ENCODE data around the gene SNX9.
A peak's percentile ranks its signal among the peaks of the same experiment; 100 is the strongest.

SNX9 gene

DNA sequence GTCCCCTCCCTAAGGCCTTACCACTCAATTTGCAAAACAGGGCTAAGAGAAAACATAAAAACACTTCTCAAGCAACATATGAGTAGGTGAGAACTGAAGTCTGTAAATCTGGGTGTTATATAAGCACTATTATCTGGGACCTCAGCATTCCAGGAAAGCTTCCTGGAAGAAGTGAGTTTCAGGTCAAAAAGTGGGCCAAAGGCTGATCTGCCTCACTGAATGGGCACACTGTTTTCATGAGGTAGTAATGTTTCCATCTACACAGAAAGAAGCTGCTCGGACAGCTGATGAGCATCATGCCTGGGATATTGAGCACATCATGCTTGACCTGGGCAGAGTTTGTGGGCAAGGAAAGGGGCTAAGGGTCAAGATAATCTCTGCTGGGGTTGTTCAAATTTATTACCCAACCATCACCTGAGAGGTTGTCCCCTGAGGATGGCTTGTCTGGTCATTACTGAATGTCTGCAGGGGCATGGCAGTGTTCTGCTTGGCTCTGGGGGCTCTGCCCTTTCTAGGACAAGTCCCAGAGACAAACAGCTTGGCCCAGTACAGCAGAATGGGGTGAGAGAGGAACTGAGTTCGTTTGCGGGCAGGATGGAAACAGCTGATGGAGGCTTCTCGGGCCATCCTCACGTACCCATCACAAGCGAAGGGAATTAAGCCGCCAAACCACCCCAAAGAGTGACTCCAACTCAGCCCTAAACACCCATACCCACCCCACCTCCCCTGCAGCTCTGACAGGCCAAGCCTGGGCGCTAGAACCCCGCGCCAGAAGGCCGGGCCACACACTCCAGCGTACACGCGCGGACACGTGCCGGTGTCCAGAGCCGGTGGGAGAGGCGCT lies 157.5 kb downstream of the SNX9 start:
- no peak for DNase-seq (ENCODE audit: extremely low read depth, low read depth)
- TF ChIP-seq, protein P1, sequence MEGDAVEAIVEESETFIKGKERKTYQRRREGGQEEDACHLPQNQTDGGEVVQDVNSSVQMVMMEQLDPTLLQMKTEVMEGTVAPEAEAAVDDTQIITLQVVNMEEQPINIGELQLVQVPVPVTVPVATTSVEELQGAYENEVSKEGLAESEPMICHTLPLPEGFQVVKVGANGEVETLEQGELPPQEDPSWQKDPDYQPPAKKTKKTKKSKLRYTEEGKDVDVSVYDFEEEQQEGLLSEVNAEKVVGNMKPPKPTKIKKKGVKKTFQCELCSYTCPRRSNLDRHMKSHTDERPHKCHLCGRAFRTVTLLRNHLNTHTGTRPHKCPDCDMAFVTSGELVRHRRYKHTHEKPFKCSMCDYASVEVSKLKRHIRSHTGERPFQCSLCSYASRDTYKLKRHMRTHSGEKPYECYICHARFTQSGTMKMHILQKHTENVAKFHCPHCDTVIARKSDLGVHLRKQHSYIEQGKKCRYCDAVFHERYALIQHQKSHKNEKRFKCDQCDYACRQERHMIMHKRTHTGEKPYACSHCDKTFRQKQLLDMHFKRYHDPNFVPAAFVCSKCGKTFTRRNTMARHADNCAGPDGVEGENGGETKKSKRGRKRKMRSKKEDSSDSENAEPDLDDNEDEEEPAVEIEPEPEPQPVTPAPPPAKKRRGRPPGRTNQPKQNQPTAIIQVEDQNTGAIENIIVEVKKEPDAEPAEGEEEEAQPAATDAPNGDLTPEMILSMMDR (IDR thresholded peaks at IDR 0.05; ENCODE audit: low read depth, low read length) = no peak

DNA sequence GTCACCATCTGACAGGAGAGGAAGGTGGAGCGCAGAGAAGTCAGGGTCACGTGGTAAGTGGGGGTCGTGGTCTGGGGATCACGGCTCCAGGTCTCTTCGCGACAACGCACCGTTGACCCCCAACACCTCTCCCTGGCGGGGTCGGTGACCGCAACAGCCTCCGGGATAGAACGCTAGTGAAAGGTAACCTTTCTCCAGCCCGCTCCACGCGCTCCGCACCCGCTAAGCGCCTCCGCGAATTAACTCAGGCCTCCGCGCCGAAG lies 158.0 kb downstream of the SNX9 start:
- no peak for DNase-seq (ENCODE audit: extremely low read depth, low read depth)
- TF ChIP-seq, protein P1 (IDR thresholded peaks at IDR 0.05; ENCODE audit: low read depth, low read length) = no peak

DNA sequence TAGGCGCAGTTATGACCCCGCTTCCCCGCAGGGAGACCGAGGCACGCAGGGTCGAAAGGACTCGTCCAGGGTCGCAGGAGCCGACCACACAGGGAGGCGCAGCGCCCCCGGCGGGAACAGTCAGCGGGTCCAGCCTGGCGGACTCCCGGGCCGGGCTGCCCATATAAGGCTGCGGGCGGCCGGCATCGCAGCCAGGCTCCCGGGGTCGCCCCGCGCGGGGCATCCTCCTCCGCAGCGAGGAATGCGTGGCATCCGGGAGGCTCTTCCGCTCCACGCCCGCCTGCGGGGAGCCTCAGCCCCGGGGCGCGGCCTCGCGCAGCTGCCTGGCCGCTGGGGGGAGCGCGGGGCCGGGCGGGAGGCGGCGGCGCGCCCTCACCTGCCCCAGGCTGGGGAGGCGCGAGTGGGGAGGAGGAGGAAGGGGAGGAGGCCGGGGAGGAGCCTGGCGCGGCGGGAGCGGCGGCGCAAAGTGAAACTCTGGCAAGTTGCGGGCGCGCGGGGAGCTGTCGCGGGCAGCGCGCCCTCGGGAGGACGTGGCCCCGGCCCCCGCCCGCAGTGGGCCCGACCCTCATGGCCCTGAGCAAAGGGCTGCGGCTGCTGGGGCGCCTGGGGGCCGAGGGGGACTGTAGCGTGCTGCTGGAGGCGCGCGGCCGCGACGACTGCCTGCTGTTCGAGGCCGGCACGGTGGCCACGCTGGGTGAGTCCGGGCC lies 158.5 kb downstream of the SNX9 start, which contains the start of gene SYNJ2:
SYNJ2 (plus strand) TSS at position 469 of the 707 bp plus-strand sequence; CDS start at position 568, 99 bp downstream.
- TF ChIP-seq, protein P1 (IDR thresholded peaks at IDR 0.05; ENCODE audit: low read depth, low read length) = peak; percentile 42
- no peak for DNase-seq (ENCODE audit: extremely low read depth, low read depth)

DNA sequence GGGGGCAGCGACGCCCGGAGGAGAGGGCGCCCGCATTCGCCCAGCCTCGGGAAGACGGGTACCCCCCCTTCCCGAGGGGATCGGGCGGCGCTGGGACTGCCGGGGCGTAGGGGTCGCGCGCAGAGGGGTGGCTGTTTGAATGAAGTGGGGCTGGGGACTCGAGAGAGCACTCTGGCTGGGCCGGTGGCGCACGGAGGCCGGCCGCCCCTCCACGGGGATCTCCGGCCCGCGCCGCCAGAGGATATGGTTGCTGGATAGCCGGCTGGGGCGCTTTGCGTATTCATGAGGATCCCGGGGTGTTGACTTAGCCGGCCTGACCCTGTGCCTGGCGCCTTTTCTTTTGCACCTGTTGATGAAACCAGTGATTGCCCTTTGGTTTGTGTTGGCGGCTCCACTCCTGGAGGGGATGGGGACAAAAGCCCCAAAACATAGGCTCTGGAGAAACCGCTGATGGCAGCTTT lies 159.1 kb downstream of the SNX9 start:
- DNase-seq (ENCODE audit: extremely low read depth, low read depth) = no peak
- TF ChIP-seq, protein P1 (IDR thresholded peaks at IDR 0.05; ENCODE audit: low read depth, low read length) = no peak

DNA sequence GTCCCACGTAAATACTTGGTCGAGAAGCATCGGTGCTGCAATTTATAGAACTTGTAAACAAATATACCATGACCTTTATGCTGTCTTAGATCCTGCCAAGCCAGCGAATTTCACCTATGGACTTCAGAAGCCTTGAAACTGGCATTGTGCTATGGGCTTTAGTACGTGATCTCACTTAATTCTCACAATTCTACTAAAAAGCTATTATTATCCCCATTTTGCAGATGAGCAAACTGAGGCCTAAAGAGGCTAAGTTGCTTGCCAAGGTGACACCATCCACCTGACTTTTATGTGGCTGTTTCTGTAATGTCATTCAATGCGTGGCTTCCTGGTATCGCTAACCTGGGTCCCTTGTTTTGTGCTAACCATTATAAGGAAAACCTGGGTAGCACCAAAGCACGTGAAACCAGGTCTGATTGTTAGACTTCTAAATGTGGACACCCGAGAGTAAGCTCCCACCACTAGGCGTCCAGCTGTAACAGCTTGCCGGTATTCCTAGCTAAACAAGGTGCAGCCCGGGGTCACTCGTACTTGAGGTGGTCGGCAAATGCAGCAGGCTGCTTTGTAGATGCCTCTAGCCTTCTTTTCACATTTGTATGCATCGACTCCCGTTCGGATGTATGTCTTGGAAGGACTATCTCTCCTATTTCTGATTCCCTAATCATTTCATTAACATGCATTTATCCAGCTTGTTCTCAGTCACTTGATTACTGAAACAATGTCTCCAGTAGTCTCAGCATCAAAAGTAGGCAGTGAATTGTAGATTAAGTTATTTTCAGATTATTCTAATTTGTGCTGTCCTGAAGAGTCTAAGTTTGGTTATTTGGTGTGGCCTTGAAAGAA lies 159.7 kb downstream of the SNX9 start:
- no peak for DNase-seq (ENCODE audit: extremely low read depth, low read depth)
- TF ChIP-seq, protein P1 (IDR thresholded peaks at IDR 0.05; ENCODE audit: low read depth, low read length) = peak; percentile 35

DNA sequence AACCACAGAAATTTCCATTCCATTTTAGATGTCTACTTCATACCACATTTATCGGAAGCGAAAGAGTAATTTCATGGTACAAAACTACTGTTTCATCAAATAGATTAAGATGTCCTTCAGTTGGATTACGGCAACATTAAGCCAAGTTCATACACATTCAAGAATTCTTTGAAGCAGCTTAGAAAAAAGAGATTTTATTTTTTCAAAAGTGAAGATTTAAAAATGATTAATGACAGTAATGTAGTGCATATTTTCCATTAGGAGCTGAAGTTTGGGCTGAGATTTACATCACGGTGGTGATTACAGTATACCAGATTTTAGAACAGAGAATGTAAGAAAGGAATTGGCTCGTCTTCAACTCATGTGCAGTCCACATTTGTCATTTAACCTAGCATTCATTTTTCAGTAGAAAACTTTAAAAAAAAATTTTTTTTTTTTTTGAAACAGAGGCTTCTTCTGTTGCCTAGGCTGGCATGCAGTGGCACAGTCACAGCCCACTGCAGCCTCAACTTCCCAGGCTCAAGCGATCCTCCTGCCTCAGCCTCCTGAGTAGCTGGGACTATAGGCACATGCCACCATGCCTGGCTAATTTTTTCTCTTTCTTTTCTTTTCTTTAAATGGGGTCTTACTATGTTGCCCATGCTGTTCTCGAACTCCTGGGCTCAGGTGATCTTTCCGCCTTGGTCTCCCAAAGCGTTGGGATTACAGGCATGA lies 160.5 kb downstream of the SNX9 start:
- no peak for DNase-seq (ENCODE audit: extremely low read depth, low read depth)
- TF ChIP-seq, protein P1 (IDR thresholded peaks at IDR 0.05; ENCODE audit: low read depth, low read length) = no peak

Measured in AG09319 (cell line).